Loucy (cell line): ENCODE results near the gene RGS3.

Source experiments
- CTCF ChIP-seq: fragments of 200-600 bp; sonication (generic); conservative IDR thresholded peaks from 2 replicates; pipeline ENCODE4 v1.5.1; 2014; ENCODE audit warnings: mild to moderate bottlenecking, antibody characterized with exemption, low read length
- EZH2phosphoT487 ChIP-seq: fragments of 200-600 bp; IDR thresholded peaks from 2 replicates; pipeline ENCODE4 v1.6.1; 2018; ENCODE audit warnings: antibody characterized with exemption, mild to moderate bottlenecking, moderate library complexity, borderline replicate concordance

- TF ChIP-seq EZH2phosphoT487 (no peak), CTCF (no peak)
Observed at GRCh38 chr9:113528811-113529210, 65.3 kb downstream of the RGS3 start.
